ENCODE results near the gene EIF4H. TPM values are rescaled to one million over a fixed set of nuclear protein-coding genes. Genes with fewer than 3 reads are reported as not detected.

Gene EIF4H
- polyA plus RNA-seq, 1 experiment = 404 TPM

DNA sequence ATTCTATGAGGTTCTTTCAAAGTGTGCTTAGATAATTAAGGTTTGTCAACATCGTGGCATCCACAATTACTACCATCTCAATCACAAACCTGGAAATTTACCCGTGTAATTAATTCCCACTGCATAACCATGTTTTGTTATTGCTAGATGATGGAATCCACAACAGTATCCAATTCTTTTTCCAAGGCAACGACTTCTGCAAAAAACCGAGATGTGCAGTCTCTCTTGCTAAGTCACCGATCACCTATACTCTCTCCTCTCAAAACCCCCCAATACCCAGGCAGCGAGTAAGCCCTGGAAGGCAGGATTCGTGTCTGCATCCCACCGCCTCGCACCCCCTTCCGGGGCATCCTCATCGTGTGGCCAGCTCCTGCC lies 678 bp upstream of the EIF4H start:
- no peak for DNase-seq (ENCODE audit: low read depth, low spot score)
- Histone ChIP-seq H3K9me3 (ENCODE audit: control insufficient read depth, insufficient read depth, low read length) (no peaks in the 10 kb centered on the region; the same call in 1 of the 2 replicates), H3K27me3 (ENCODE audit: control insufficient read depth, insufficient read depth, low read length) (no peaks in the 10 kb centered on the region), H3K4me3 (ENCODE audit: low read depth, low read length) (peak overlapping the region; percentile 75), H3K27ac (ENCODE audit: low read depth, low read length) (peak overlapping the region; percentile 84)
- CTCF ChIA-PET = interaction anchor here (0.5 to 1.1 kb wide), 3 partner anchors 8 to 29 kb away, joined by 4 read pairs; no protein-coding TSS in a partner anchor
- TF ChIP-seq, protein P1, sequence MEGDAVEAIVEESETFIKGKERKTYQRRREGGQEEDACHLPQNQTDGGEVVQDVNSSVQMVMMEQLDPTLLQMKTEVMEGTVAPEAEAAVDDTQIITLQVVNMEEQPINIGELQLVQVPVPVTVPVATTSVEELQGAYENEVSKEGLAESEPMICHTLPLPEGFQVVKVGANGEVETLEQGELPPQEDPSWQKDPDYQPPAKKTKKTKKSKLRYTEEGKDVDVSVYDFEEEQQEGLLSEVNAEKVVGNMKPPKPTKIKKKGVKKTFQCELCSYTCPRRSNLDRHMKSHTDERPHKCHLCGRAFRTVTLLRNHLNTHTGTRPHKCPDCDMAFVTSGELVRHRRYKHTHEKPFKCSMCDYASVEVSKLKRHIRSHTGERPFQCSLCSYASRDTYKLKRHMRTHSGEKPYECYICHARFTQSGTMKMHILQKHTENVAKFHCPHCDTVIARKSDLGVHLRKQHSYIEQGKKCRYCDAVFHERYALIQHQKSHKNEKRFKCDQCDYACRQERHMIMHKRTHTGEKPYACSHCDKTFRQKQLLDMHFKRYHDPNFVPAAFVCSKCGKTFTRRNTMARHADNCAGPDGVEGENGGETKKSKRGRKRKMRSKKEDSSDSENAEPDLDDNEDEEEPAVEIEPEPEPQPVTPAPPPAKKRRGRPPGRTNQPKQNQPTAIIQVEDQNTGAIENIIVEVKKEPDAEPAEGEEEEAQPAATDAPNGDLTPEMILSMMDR (IDR thresholded peaks at IDR 0.05; ENCODE audit: low read depth, low read length) = no peak
- POLR2A ChIA-PET = interaction anchor here (0.6 to 1.8 kb wide), 5 partner anchors 46 to 224 kb away, joined by 3 to 6 read pairs (median 4); no protein-coding TSS in a partner anchor

DNA sequence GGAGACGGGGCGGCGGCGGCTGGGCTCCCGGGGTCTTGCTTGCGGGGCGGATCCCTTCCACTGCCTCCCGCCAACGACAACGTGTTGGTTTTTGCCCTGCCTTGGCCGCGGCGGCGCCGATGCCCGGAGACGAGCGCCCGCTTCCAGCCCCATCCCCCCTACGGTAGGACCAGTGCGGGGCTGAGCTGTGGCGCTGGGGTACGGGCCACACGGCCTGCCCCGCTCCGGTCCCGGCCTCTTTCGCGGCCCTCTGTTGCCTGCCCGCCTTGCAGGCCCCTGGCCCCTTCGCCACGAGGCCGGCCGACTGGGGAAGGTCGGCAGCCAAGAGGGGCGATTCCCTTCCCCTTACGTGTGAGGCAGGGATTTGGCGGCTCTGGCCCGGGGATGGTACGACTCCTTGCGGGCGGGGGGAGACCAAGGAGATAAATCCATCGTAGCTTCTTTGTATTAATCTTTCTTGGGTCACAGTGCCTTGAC lies 488 bp downstream of the EIF4H start:
- Histone ChIP-seq H3K4me3 (ENCODE audit: low read depth, low read length) (peak overlapping the region; percentile 78), H3K9me3 (ENCODE audit: control insufficient read depth, insufficient read depth, low read length) (no peaks in the 10 kb centered on the region; the same call in 1 of the 2 replicates), H3K27me3 (ENCODE audit: control insufficient read depth, insufficient read depth, low read length) (no peaks in the 10 kb centered on the region), H3K27ac (ENCODE audit: low read depth, low read length) (peak overlapping the region; percentile 47)
- ChIA-PET POLR2A (interaction anchor here (0.7 to 1.8 kb wide), 7 partner anchors 8 to 169 kb away, joined by 3 to 6 read pairs (median 4); no protein-coding TSS in a partner anchor), CTCF (interaction anchor here (1.1 to 1.5 kb wide), 3 partner anchors 10 to 107 kb away, joined by 4 read pairs; no protein-coding TSS in a partner anchor)
- no peak for DNase-seq (ENCODE audit: low read depth, low spot score)
- TF ChIP-seq, protein P1 (IDR thresholded peaks at IDR 0.05; ENCODE audit: low read depth, low read length) = peak; percentile 11; the same call in 1 of the 2 replicates

DNA sequence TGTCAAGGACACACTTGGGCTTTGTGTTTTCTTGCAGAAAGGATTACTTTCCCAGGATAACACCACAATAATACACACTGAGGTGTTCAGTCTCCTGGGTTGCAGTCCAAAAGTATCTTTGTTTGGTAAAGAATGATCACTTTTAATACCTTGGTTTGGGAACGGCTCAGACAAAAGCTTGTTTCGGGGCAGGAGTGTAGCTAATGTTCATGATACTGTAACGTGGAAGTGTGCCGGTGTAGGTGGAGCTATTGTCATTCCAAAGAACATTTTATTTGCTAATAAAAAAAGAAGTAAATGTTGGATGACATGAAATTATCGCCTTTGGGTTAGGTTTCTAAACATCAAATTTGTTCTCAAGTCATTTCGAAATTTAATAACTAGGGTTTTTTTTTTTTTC lies 1.2 kb downstream of the EIF4H start:
- CTCF ChIA-PET = interaction anchor here (0.7 to 1.5 kb wide), 4 partner anchors 10 to 112 kb away, joined by 3 to 4 read pairs (median 4); no protein-coding TSS in a partner anchor
- TF ChIP-seq, protein P1 (IDR thresholded peaks at IDR 0.05; ENCODE audit: low read depth, low read length) = no peak
- Histone ChIP-seq H3K9me3 (ENCODE audit: control insufficient read depth, insufficient read depth, low read length) (no peaks in the 10 kb centered on the region; the same call in 1 of the 2 replicates), H3K4me3 (ENCODE audit: low read depth, low read length) (peak overlapping the region; percentile 78), H3K27me3 (ENCODE audit: control insufficient read depth, insufficient read depth, low read length) (no peaks in the 10 kb centered on the region), H3K27ac (ENCODE audit: low read depth, low read length) (no peak overlapping the region)
- POLR2A ChIA-PET = interaction anchor here (0.7 to 1.5 kb wide), 2 partner anchors 8 to 9 kb away, joined by 5 to 6 read pairs; no protein-coding TSS in a partner anchor
- no peak for DNase-seq (ENCODE audit: low read depth, low spot score)

DNA sequence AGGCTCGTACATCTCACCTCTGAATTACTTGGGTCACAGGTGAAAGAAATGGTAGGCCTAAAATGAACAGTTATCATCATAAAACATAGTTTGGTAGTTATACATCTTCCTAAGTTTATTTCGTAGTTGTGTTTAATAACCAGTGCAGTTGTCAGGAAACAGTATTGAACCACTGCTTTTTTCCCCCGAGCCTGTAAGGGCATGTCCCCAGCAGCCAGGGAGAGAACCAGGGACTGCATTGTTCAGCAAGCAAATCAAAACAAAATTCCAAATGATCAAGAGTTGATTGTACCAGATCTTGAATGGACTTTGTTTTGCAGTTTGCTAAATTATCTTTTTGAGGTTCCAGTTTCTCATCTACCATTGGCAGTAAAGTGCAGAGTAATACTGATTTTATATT lies 2.4 kb downstream of the EIF4H start:
- ChIA-PET CTCF (interaction anchor here (1.6 kb wide), 1 partner anchor 109 kb away, joined by 5 read pairs; no protein-coding TSS in a partner anchor), POLR2A (no interaction called here)
- no peaks in the 10 kb centered on the region; the same call in 1 of the 2 replicates for H3K9me3 ChIP-seq (ENCODE audit: control insufficient read depth, insufficient read depth, low read length)
- H3K27ac ChIP-seq (ENCODE audit: low read depth, low read length) = no peak overlapping the region
- peak overlapping the region; percentile 3; the same call in 1 of the 2 replicates for H3K4me3 ChIP-seq (ENCODE audit: low read depth, low read length)
- TF ChIP-seq, protein P1 (IDR thresholded peaks at IDR 0.05; ENCODE audit: low read depth, low read length) = no peak
- no peak for DNase-seq (ENCODE audit: low read depth, low spot score)
- H3K27me3 ChIP-seq (ENCODE audit: control insufficient read depth, insufficient read depth, low read length) = no peaks in the 10 kb centered on the region

DNA sequence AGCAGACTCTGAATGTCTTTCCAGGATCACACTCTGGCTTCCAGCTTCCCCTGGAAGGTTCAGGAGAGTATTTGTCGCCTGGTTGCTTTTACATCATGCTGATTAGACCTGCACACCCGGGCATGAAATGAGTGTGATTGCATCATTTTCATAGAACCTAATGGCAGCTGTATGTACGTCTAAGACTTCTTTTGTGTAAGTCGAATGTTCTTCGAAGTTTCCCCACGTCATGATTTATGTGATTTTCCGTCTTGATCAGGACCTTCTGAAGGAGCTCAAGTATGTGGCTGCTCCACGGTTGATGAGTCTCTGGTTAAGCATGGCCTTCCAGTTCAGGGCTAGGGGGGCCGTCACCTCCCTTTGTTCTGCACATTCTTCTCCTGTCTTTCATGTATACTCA lies 4.5 kb downstream of the EIF4H start:
- TF ChIP-seq, protein P1 (IDR thresholded peaks at IDR 0.05; ENCODE audit: low read depth, low read length) = no peak
- ChIA-PET CTCF (interaction anchor here (0.7 to 1.8 kb wide), 5 partner anchors 14 to 323 kb away, joined by 3 to 5 read pairs (median 3); no protein-coding TSS in a partner anchor), POLR2A (interaction anchor here (0.7 to 1.1 kb wide), 2 partner anchors 85 to 291 kb away, joined by 3 to 5 read pairs; no protein-coding TSS in a partner anchor)
- Histone ChIP-seq H3K27me3 (ENCODE audit: control insufficient read depth, insufficient read depth, low read length) (no peaks in the 10 kb centered on the region), H3K4me3 (ENCODE audit: low read depth, low read length) (no peak overlapping the region), H3K9me3 (ENCODE audit: control insufficient read depth, insufficient read depth, low read length) (no peaks in the 10 kb centered on the region; the same call in 1 of the 2 replicates), H3K27ac (ENCODE audit: low read depth, low read length) (no peak overlapping the region)
- no peak for DNase-seq (ENCODE audit: low read depth, low spot score)
